HG02798 (cell line): ENCODE results near the gene CELSR1.
"Not testable (repeated sequence)": the region's sequence is repeated elsewhere in the genome, so short reads cannot be mapped to it uniquely, and the experiment has no call there.

ENCODE experiments used
- ATAC-seq: cut with Tn5 transposase; IDR thresholded peaks from one replicate; pipeline ENCODE4 v1.9.1; 2021; ENCODE audit warnings: mild to moderate bottlenecking; ENCODE audit not compliant: unreplicated experiment, poor library complexity

Gene CELSR1

GRCh38 chr22:46486996-46487717 lies 50.3 kb downstream of the CELSR1 start:
- ATAC-seq, result no peak

GRCh38 chr22:46484861-46485595 lies 52.4 kb downstream of the CELSR1 start:
- no peak for ATAC-seq

GRCh38 chr22:46484156-46484860 lies 53.1 kb downstream of the CELSR1 start:
- ATAC-seq, result no peak

GRCh38 chr22:46483353-46483752 lies 54.1 kb downstream of the CELSR1 start:
- ATAC-seq, result no peak

- ATAC-seq, result no peak
These were observed 55.3 kb downstream of the CELSR1 start for GRCh38 chr22:46482056-46482675.

GRCh38 chr22:46481386-46481785 lies 56.0 kb downstream of the CELSR1 start:
- no peak for ATAC-seq

- no peak for ATAC-seq
These were observed 57.0 kb downstream of the CELSR1 start for GRCh38 chr22:46480396-46480795.

GRCh38 chr22:46479046-46479445 lies 58.4 kb downstream of the CELSR1 start:
- no peak for ATAC-seq

- ATAC-seq, result no peak
These were observed 59.3 kb downstream of the CELSR1 start for GRCh38 chr22:46478083-46478551.

- no peak for ATAC-seq
These were observed 60.9 kb downstream of the CELSR1 start for GRCh38 chr22:46476547-46476941.

- no peak for ATAC-seq
These were observed 63.4 kb downstream of the CELSR1 start for GRCh38 chr22:46473896-46474557.

- no peak for ATAC-seq
These were observed 64.2 kb downstream of the CELSR1 start for GRCh38 chr22:46473021-46473779.

GRCh38 chr22:46472722-46473016 lies 64.8 kb downstream of the CELSR1 start:
- ATAC-seq, result no peak

- ATAC-seq, result no peak
These were observed 65.3 kb downstream of the CELSR1 start for GRCh38 chr22:46471901-46472721.

GRCh38 chr22:46471330-46471729 lies 66.1 kb downstream of the CELSR1 start:
- not testable (repeated sequence) for ATAC-seq

GRCh38 chr22:46469711-46470110 lies 67.7 kb downstream of the CELSR1 start:
- no peak for ATAC-seq

- ATAC-seq, result no peak
These were observed 70.4 kb downstream of the CELSR1 start for GRCh38 chr22:46467006-46467405.

GRCh38 chr22:46466255-46466676 lies 71.2 kb downstream of the CELSR1 start:
- no peak for ATAC-seq

- no peak for ATAC-seq
These were observed 71.6 kb downstream of the CELSR1 start for GRCh38 chr22:46465793-46466192.
